ENCODE measurements around the gene C20orf202. TPM values are rescaled to one million over a fixed set of nuclear protein-coding genes. Genes with fewer than 3 reads are reported as not detected.
"Not testable (repeated sequence)": the region's sequence is repeated elsewhere in the genome, so short reads cannot be mapped to it uniquely, and the experiment has no call there.

The C20orf202 gene
- total RNA-seq, 2 donors from 2014 or later: 0.29 TPM; not detected in 1

GRCh38 chr20:1204113-1204512 lies 859 bp downstream of the C20orf202 start:
- intact Hi-C loops (cut with DNase I): no loop called here
- DNase-seq (ENCODE audit: low spot score): no peak

DNA sequence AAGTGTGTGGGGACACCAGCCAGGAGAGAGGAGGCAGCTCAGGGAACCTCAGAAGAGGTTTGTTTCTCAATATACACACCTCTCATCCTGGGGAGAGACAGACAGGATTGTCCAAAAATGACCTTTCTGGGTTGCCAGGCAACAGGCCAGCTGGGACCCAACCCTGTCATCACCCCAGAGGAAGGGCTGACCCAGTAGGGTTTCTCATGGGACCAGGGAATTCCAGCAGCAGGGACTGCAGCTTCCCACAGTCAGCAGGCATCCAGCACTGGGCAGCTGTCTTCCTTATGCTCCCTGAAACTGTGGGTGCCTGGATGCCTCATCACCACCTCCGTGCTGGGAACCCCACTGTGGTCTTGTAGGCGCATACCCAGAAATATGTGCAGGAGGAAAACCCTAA lies 1.3 kb downstream of the C20orf202 start:
- intact Hi-C loops (cut with DNase I): no loop called here
- DNase-seq (ENCODE audit: low spot score): no peak

DNA sequence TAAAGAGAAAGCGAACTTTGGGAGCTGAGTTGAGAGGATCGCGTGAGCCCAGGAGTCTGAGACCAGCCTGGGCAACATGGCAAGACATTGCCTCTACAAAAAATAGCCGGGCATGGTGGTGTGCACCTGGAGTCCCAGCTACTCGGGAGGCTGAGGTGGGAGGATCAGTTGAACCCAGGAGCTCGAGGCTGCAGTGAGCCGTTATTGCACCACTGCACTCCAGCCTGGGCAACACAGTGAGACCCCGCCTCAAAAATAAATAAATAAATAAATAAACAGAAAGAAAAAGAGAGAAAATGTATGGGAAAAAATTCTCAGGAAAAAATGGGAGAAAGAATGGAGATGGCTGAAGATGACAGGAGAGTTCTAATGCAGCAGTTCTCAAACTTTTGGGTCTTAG lies 2.5 kb downstream of the C20orf202 start:
- DNase-seq (ENCODE audit: low spot score): no peak
- intact Hi-C loops (cut with DNase I): no loop called here

GRCh38 chr20:1206366-1207148 lies 3.3 kb downstream of the C20orf202 start:
- no peak for DNase-seq (ENCODE audit: low spot score)
- intact Hi-C loops (cut with DNase I): no loop called here

DNA sequence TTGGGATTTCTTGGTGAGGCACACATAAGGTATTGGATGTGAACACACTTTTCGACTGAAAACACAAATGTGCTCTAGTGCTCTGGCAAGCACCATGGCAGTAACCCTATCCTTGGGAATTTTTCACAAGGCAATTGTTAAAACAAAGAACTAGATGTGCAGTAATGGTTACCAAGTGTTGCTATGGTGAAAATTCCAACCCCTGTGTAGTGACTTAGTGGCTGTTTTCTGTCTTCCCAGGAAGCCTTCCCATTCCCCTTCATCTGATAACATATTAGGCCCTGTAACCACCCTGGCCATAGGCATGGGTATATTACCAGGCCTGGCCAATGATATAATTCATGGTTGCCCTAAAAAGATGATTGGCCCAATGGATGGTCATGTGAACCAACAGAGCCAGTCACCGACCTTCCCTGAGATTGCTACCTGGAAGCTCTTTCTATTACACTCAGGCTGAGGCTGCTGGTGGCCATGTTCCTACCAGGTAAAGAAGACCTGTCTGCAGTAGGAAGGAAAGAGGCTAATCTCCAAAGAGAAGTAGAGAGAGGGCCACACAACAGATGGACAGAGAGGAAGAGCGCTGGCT lies 4.1 kb downstream of the C20orf202 start:
- no peak for DNase-seq (ENCODE audit: low spot score)
- intact Hi-C loops (cut with DNase I): no loop called here

- no peak for DNase-seq (ENCODE audit: low spot score)
- intact Hi-C loops (cut with DNase I): loop anchor here in 1 of 2 donors (5.0 kb wide), 1 partner anchor 392 kb away; no protein-coding TSS in a partner anchor
Measured at GRCh38 chr20:1209447-1210387, 6.5 kb downstream of the C20orf202 start.

DNA sequence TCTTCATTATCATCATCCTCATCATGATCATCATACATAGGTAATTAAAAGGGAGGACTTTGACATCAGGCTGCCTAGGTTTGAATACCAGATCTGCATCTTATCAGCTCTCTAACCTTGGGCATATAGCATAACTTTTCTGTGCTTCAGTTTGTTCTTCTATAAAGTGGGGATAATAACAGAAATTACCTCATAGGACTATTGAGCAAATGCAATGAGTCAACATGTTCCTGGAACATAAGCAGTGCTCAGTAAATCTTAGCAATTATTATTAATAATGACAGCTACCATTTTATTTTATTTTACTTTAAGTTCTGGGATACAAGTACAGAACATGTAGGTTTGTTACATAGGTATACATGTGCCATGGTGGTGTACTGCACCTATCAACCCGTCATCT lies 7.2 kb downstream of the C20orf202 start:
- no peak for DNase-seq (ENCODE audit: low spot score)

GRCh38 chr20:1212023-1212422 lies 8.8 kb downstream of the C20orf202 start:
- intact Hi-C loops (cut with DNase I): loop anchor here in 1 of 2 donors (5.0 kb wide), 1 partner anchor 395 kb away; no protein-coding TSS in a partner anchor
- no peak for DNase-seq (ENCODE audit: low spot score)

More for the DNA sequence above, 7.2 kb downstream of the C20orf202 start:
- intact Hi-C loops (cut with DNase I): loop anchor here in 1 of 2 donors (5.0 kb wide), 1 partner anchor 393 kb away; no protein-coding TSS in a partner anchor

DNA sequence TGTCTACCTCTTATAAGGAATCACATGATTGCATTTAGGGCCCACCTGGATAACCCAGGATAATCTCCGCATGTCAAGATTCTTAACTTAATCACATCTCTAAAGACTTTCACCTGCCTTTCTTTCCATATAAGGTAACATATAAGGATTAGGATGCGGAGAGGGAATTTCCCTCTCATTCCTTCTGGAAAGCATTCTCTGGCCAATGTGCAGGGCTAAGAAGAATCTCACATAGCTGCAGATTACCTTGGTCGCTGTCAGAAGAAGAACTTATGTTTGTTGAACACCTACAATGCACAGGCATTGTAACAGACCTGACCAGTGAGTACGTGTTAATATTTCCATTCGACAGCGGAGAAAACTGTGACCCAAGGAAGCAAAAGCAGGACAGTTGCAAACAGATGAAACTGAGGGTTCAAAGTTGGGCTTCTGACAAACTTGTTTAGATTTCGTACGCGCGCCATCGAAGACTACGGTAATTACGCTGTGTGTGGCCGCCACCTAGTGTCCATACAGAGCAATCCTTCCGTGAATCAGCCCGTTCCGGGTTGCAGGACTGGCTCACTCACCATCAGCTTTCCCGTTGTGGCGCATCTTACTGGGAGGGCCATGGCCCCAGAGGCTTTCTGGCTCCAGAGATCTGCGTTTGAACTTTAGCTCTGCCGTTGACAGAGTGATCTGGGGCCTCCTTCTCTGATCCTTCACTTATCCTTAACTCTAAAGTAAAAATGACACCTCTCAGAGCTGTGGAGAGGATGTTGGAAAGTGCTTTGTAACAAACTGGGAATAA lies 9.5 kb downstream of the C20orf202 start:
- intact Hi-C loops (cut with DNase I): loop anchor here in 1 of 2 donors (5.0 kb wide), 1 partner anchor 396 kb away; no protein-coding TSS in a partner anchor
- DNase-seq (ENCODE audit: low spot score): peak; percentile 86

DNA sequence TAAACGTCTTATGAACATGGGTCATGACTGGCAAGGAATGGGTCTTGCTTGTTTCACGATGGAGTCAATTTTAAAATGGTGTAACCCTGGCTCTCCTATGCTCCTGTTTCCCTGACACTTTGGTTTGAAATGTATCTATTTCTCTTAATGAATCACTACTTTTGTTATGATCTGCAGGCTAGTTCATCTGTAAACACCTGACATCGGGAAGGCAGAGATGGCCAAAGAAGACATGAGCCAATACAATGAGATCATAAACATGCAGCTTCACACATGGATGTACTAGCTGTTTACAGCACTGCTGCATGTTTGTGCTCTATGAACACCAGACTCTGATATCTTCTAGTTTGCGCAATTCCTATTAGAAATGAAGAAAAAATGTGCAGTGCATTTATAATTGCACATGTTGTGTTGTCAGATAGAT lies 11.6 kb downstream of the C20orf202 start:
- DNase-seq (ENCODE audit: low spot score): no peak
- intact Hi-C loops (cut with DNase I): loop anchor here in 1 of 2 donors (5.0 kb wide), 1 partner anchor 398 kb away; no protein-coding TSS in a partner anchor

DNA sequence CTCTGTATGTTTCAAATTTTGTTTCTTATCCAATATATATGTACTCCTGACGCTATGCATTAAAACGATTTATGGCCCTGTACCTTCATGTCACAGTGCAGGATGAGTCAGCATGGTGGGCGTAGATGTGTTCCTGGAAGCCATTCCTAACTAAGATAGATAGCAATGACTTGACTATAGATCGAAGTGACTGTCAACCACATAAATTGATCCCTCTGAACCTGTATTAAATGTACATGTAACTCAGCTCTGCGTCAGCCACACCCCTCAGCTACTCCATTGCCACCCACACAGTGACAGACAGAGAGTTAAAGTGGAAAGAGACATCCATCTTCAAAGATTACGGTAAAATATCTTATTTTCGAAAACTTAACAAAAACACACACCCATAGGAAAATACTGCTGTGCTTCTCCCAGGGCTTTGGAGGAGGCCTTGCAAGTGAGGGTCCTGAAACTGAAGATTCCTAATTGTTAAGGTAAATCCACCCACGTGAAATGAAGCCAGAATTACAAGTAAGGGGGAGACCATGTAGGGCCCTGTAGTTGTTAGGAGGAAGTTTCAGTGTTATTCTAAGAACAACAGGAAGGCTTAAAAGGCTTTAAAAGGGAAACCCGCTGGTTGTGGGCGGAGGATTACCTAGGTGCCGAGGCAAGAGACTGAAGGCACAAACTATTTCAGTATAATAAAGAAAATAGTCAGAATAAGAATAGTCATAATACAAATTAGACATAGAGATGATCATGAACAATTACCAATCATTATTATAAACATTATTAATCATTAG lies 12.3 kb downstream of the C20orf202 start:
- DNase-seq (ENCODE audit: low spot score): no peak
- intact Hi-C loops (cut with DNase I): no loop called here

DNA sequence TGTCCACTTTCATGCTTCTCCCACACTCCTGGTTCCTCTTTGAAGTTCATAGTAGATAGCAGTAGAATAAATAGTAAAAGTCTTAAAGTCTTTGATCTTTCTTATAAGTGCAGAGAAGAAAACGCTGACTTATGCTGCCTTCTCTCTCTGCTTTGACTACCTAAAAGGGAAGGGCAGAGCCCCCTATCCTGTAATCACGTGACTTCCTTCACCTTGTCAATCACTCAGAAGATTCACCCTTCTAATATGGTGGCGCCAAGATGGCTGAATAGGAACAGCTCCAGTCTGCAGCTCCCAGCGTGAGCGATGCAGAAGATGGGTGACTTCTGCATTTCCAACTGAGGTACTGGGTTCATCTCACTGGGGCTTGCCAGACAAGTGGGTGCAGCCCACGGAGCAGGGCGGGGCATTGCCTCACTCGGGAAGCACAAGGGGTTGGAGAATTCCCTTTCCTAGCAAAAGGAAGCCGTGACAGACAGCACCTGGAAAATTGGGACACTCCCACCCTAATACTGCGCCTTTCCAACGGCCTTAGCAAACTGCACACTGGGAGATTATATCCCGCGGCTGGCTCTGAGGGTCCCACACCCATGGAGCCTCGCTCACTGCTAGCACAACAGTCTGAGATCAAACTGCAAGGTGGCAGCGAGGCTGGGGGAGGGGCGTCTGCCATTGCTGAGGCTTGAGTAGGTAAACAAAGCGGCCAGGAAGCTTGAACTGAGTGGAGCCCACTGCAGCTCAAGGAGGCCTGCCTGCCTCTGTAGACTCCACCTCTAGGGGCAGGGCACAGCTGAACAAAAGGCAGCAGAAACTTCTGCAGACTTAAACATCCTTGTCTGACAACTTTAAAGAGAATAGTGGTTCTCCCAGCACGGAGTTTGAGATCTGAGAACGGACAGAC lies 13.5 kb downstream of the C20orf202 start:
- DNase-seq (ENCODE audit: low spot score); intact Hi-C loops (cut with DNase I): not testable (repeated sequence)

DNA sequence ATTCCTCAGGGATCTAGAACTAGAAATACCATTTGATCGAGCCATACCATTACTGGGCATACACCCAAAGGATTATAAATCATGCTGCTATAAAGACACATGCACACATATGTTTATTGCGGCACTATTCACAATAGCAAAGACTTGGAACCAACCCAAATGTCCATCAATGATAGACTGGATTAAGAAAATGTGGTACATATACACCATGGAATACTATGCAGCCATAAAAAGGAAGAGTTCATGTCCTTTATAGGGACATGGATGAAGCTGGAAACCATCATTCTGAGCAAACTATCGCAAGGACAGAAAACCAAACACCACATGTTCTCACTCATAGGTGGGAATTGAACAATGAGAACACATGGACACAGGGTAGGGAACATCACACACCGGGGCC lies 19.5 kb downstream of the C20orf202 start:
- DNase-seq (ENCODE audit: low spot score); intact Hi-C loops (cut with DNase I): not testable (repeated sequence)

DNA sequence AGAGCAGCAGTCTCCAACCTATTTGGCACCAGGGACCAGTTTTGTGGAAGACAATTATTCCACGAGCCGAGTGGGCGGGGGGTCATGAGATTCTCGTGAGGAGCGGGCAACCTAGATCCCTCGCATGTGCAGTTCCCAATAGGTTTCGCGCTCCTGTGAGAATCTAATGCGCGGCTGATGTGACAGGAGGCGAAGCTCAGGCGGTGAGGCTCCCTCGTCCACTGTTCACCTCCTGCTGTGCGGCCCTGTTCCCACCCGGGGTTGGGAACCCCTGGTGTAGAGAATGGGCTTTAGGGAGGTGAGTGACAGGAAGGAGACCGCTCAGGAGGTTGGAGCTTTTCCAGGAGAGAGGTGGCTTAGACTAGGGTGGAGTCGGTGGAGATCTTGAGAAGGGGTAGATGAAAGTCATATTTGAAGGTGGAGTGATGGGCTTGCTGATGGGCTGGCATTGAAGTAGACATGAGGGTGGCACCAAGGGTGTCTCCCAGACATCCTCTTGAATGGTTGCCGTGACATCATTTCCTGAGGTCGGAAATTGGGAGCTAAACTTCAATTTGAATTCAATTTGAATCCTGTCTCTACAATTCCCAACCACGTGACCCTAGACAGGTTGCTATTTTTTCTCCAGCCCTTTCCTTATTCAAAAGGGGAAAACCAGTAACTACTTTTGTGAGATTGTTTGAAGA lies 21.1 kb downstream of the C20orf202 start:
- intact Hi-C loops (cut with DNase I): no loop called here
- no peak for DNase-seq (ENCODE audit: low spot score)

GRCh38 chr20:1225263-1225782 lies 22.1 kb downstream of the C20orf202 start:
- intact Hi-C loops (cut with DNase I): no loop called here
- DNase-seq (ENCODE audit: low spot score): peak; percentile 85
